Parathyroid adenoma (tissue), 2 donors: ENCODE measurements around the gene DLL3.

Experiments
- H2AFZ ChIP-seq: fragments of 300-600 bp; sonication (generic); one replicate; pipeline ENCODE4 v1.7.0; 2017; ENCODE audit warnings: antibody characterized with exemption, mild to moderate bottlenecking
- H3K27ac ChIP-seq: fragments of 300-600 bp; sonication (generic); one replicate; pipeline ENCODE4 v1.7.0; 2017
- H3K27me3 ChIP-seq: fragments of 300-600 bp; sonication (generic); one replicate; pipeline ENCODE4 v1.7.0; 2017; ENCODE audit warnings: low read length; ENCODE audit not compliant: control insufficient read depth, insufficient read depth
- H3K36me3 ChIP-seq: fragments of 300-600 bp; sonication (generic); one replicate; pipeline ENCODE4 v1.7.0; 2017; ENCODE audit warnings: low read length; ENCODE audit not compliant: control insufficient read depth, insufficient read depth
- H3K4me1 ChIP-seq: fragments of 300-600 bp; sonication (generic); one replicate; pipeline ENCODE4 v1.7.0; 2017; ENCODE audit warnings: control low read depth
- H3K4me2 ChIP-seq: fragments of 300-600 bp; sonication (generic); one replicate; pipeline ENCODE4 v1.7.0; 2017; ENCODE audit warnings: low read length
- H3K4me3 ChIP-seq: fragments of 300-600 bp; sonication (generic); one replicate; pipeline ENCODE4 v1.7.0; 2017; ENCODE audit warnings: low read depth, low read length
- H3K79me2 ChIP-seq: fragments of 300-600 bp; sonication (generic); one replicate; pipeline ENCODE4 v1.7.0; 2017; ENCODE audit warnings: control low read depth
- H3K9ac ChIP-seq: fragments of 300-600 bp; sonication (generic); one replicate; pipeline ENCODE4 v1.7.0; 2017; ENCODE audit warnings: mild to moderate bottlenecking
- H3K9me3 ChIP-seq: fragments of 300-600 bp; sonication (generic); one replicate; pipeline ENCODE4 v1.7.0; 2017; ENCODE audit warnings: low read length; ENCODE audit not compliant: control insufficient read depth
- TF ChIP-seq, protein P1 (sequence below): fragments of 300-600 bp; sonication (generic); IDR thresholded peaks from one replicate; pipeline ENCODE4 v1.7.0; 2017; ENCODE audit warnings: antibody characterized with exemption, mild to moderate bottlenecking
- donor health status: primary hyperparathyroidism.

DLL3 gene

GRCh38 chr19:39467941-39468340, 30.8 kb upstream of the DLL3 start:
- Histone ChIP-seq H3K9ac (no peak overlapping the region), H3K27ac (no peak overlapping the region), H3K9me3 (no peaks in the 10 kb centered on the region), H3K4me3 (no peak overlapping the region), H2AFZ (no peak overlapping the region), H3K27me3 (no peaks in the 10 kb centered on the region), H3K4me1 (no peaks in the 10 kb centered on the region), H3K4me2 (no peak overlapping the region), H3K79me2 (peaks cover 22% of the 10 kb centered on the region), H3K36me3 (no peaks in the 10 kb centered on the region)
- TF ChIP-seq, protein P1, sequence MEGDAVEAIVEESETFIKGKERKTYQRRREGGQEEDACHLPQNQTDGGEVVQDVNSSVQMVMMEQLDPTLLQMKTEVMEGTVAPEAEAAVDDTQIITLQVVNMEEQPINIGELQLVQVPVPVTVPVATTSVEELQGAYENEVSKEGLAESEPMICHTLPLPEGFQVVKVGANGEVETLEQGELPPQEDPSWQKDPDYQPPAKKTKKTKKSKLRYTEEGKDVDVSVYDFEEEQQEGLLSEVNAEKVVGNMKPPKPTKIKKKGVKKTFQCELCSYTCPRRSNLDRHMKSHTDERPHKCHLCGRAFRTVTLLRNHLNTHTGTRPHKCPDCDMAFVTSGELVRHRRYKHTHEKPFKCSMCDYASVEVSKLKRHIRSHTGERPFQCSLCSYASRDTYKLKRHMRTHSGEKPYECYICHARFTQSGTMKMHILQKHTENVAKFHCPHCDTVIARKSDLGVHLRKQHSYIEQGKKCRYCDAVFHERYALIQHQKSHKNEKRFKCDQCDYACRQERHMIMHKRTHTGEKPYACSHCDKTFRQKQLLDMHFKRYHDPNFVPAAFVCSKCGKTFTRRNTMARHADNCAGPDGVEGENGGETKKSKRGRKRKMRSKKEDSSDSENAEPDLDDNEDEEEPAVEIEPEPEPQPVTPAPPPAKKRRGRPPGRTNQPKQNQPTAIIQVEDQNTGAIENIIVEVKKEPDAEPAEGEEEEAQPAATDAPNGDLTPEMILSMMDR = no peak

DNA sequence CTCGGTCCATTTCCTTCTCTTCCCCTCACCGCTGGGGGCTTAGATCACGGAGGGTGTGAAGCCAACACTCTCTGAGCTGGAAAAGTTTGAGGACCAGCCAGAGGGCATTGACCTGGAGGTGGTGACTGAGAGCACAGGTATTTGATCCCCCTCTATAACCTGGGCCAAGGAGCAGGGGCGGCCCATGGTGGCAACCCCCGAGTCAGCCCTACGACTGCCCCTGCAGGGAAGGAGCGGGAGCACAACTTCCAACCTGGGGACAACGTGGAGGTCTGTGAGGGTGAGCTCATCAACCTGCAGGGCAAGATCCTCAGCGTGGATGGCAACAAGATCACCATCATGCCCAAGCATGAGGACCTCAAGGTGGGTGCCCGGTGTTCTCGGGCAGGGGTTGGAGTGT, 29.7 kb upstream of the DLL3 start:
- no peaks in the 10 kb centered on the region for H3K27me3 ChIP-seq
- no peak overlapping the region for H2AFZ ChIP-seq
- peaks cover 22% of the 10 kb centered on the region for H3K79me2 ChIP-seq
- H3K4me3 ChIP-seq = no peak overlapping the region
- no peaks in the 10 kb centered on the region for H3K36me3 ChIP-seq
- H3K9ac ChIP-seq = no peak overlapping the region
- H3K27ac ChIP-seq = no peak overlapping the region
- TF ChIP-seq, protein P1 = no peak
- H3K4me1 ChIP-seq = no peaks in the 10 kb centered on the region
- no peaks in the 10 kb centered on the region for H3K9me3 ChIP-seq
- H3K4me2 ChIP-seq = no peak overlapping the region

GRCh38 chr19:39469567-39469966, 29.2 kb upstream of the DLL3 start:
- Histone ChIP-seq H3K36me3 (no peaks in the 10 kb centered on the region), H3K27me3 (no peaks in the 10 kb centered on the region), H3K79me2 (peaks cover 21% of the 10 kb centered on the region), H3K4me3 (no peak overlapping the region), H3K4me1 (no peaks in the 10 kb centered on the region), H3K9me3 (no peaks in the 10 kb centered on the region), H2AFZ (no peak overlapping the region), H3K27ac (no peak overlapping the region), H3K9ac (no peak overlapping the region), H3K4me2 (no peak overlapping the region)
- TF ChIP-seq, protein P1 = no peak

DNA sequence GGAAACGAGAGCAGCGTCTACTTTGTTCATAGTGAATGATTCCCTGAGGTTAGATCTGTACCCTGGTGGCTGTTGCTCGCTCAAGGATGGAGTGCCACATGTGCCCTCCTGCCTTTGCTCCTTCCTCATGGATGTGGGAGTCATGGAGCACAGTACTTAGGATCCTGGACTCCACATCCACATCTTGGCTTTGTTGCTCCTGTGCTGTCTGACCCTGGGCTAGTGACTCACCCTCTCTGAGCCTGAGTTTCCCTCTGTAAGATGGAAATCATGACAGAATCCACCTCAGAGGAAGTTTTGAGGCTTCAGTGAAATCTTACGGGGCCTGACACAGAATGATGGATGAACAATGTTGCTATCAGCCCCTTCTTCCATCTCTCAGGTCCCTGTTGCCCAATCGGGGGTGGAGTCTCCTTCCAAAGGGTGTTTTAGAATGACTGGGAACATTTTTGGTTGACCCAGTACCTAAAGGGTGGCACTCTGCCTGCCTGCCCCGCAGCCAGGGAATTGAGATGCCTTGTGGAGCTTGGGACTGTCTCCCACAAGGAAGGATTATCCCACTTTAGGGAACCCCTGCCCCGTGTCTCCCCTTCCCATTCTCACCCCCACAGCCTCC, 27.9 kb upstream of the DLL3 start:
- Histone ChIP-seq H2AFZ (no peak overlapping the region), H3K4me3 (no peak overlapping the region), H3K79me2 (peaks cover 11% of the 10 kb centered on the region), H3K4me2 (no peak overlapping the region), H3K27ac (no peak overlapping the region), H3K9me3 (no peaks in the 10 kb centered on the region), H3K36me3 (no peaks in the 10 kb centered on the region), H3K27me3 (no peaks in the 10 kb centered on the region), H3K9ac (no peak overlapping the region), H3K4me1 (no peaks in the 10 kb centered on the region)
- TF ChIP-seq, protein P1 = no peak
